ENCODE results near the gene DNPEP. TPM values are rescaled to one million over a fixed set of nuclear protein-coding genes. Genes with fewer than 3 reads are reported as not detected.
"Not testable (repeated sequence)": the region's sequence is repeated elsewhere in the genome, so short reads cannot be mapped to it uniquely, and the experiment has no call there.

The DNPEP gene
- total RNA-seq, 1 donor from 2014 or later = 69.9 TPM

DNA sequence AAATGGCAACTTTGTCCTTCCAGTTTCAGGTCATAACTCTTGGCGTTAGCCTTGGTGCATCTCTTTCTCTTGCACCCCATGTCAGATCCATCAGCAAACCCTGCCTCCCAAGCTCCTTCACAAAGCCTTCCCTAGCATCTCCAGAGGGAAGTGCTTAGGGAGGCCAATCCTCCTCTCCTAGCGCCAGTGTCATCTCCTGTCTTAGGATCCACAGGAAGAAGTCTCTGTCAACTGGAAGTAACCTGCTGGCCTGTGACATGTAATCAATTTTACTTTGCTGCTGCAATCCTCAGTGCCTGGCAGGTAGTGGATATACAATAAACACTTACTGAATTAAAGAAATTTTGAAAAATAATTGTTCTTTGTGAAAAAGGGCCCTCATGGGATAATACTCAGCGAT is 7.9 kb upstream of the DNPEP start:
- Histone ChIP-seq H3K27ac (no peak overlapping the region), H3K4me3 (no peak overlapping the region), H3K27me3 (no peaks in the 10 kb centered on the region), H3K9me3 (no peaks in the 10 kb centered on the region), H3K4me1 (peaks cover 7% of the 10 kb centered on the region), H3K36me3 (no peaks in the 10 kb centered on the region)
- no peak for DNase-seq
- no peak for ATAC-seq
- TF ChIP-seq, protein P1, sequence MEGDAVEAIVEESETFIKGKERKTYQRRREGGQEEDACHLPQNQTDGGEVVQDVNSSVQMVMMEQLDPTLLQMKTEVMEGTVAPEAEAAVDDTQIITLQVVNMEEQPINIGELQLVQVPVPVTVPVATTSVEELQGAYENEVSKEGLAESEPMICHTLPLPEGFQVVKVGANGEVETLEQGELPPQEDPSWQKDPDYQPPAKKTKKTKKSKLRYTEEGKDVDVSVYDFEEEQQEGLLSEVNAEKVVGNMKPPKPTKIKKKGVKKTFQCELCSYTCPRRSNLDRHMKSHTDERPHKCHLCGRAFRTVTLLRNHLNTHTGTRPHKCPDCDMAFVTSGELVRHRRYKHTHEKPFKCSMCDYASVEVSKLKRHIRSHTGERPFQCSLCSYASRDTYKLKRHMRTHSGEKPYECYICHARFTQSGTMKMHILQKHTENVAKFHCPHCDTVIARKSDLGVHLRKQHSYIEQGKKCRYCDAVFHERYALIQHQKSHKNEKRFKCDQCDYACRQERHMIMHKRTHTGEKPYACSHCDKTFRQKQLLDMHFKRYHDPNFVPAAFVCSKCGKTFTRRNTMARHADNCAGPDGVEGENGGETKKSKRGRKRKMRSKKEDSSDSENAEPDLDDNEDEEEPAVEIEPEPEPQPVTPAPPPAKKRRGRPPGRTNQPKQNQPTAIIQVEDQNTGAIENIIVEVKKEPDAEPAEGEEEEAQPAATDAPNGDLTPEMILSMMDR (IDR thresholded peaks at IDR 0.05) = no peak
- intact Hi-C loops (cut with DNase I) = no loop called here

DNA sequence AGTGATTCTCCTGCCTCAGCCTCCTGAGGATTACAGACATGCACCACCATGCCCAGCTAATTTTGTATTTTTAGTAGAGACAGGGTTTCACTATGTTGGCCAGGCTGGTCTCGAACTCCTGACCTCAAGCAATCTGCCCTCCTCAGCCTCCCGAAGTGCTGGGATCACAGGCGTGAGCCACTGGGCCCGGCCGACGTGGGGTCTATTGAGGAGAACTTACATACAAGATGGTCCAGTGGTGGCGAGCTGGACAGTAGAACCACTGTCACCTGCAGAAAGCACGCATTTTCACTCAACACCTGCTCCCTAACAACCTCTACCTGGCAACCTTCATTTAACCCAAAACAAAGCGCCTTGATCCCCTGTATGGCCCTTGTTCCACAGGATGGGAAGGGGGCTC is 7.3 kb upstream of the DNPEP start:
- intact Hi-C loops (cut with DNase I); H3K9me3 ChIP-seq; ATAC-seq; DNase-seq; H3K27me3 ChIP-seq; H3K27ac ChIP-seq; H3K4me3 ChIP-seq; H3K4me1 ChIP-seq; H3K36me3 ChIP-seq: not testable (repeated sequence)

DNA sequence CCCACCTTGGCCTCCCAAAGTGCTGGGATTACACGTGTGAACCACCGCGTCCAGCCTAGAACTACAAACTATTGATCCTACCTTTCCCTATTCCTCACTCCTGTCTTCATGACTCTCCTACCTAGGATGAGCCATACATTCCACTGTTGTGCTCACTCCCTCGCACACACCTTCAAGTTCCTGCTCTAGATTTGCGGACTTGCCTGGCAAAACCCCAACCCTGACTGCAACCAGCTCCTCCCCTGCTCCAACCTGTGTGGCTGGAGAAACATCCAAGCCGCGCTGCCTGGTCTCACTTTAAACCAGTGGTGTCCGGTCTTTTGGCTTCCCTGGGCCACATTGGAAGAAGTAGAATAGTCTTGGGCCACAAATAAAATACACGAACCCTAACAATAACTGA is 5.0 kb upstream of the DNPEP start:
- intact Hi-C loops (cut with DNase I) = no loop called here
- no peak for DNase-seq

DNA sequence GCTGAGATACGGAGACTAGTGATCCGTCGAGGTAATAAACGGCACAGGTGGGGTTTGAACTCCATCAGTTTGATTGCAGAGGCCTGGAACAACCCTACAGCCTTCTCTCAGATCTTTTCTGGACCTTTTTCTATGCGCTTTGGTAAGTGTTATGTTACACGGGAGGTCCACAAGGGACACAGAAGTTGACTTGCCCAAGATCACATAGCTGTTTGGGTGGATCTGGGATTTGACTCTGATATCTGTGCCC is 1.1 kb upstream of the DNPEP start:
- intact Hi-C loops (cut with DNase I) = no loop called here
- H3K4me1 ChIP-seq = peaks cover 20% of the 10 kb centered on the region
- no peaks in the 10 kb centered on the region for H3K9me3 ChIP-seq
- peak overlapping the region; percentile 61 for H3K27ac ChIP-seq
- peak overlapping the region; percentile 45 for H3K4me3 ChIP-seq
- no peak for DNase-seq
- no peak for ATAC-seq
- H3K27me3 ChIP-seq = no peaks in the 10 kb centered on the region
- TF ChIP-seq, protein P1 (IDR thresholded peaks at IDR 0.05) = no peak
- peaks cover 25% of the 10 kb centered on the region for H3K36me3 ChIP-seq

More for the DNA sequence above, 5.0 kb upstream of the DNPEP start:
- no peak overlapping the region for H3K27ac ChIP-seq
- no peaks in the 10 kb centered on the region for H3K9me3 ChIP-seq
- no peaks in the 10 kb centered on the region for H3K36me3 ChIP-seq
- no peak for ATAC-seq
- H3K4me3 ChIP-seq = no peak overlapping the region
- TF ChIP-seq, protein P1 (IDR thresholded peaks at IDR 0.05) = no peak
- no peaks in the 10 kb centered on the region for H3K4me1 ChIP-seq
- no peaks in the 10 kb centered on the region for H3K27me3 ChIP-seq

DNA sequence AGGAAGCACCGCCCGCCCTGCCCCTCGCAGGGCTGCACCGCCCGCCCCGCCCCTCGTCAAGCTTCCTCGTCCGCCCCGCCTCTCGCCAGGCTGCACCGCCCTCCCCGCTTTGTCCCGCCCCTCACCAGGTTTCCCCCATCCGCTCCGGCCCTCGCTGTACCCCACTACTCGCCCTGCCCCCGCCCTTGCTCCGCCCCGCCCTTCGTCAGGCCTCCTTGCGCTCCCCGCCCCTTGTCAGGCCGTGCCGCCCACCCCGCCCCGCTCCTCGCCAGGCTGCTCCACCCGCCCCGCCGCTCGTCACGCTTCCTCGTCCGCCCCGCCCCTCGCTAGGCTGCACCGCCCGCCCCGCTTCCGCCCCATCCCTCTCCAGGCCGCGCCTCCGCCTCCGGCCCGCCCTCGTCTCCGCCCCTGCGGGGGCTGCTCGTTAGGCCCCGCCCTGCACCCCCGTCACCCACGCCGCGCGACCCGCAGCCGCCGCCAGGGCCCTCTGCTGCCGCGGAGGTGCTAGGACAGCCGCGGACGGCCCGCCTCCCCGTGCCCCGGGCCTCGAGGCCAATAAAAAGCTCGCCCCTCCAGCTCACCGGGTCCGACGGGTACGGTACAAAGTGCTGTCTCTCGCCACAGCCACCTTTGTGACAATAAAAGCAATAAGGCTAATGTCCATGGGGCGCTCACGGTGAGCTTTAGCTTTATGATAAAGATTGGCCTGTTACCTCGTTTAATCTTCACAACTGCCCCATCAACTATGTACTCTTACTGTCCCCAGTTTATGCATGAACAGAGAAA is 602 bp upstream of the DNPEP start:
- intact Hi-C loops (cut with DNase I) = no loop called here
- Histone ChIP-seq H3K27ac (peak overlapping the region; percentile 61), H3K9me3 (no peaks in the 10 kb centered on the region), H3K36me3 (peaks cover 30% of the 10 kb centered on the region), H3K27me3 (no peaks in the 10 kb centered on the region), H3K4me1 (peaks cover 20% of the 10 kb centered on the region), H3K4me3 (peak overlapping the region; percentile 45)
- DNase-seq (peak; percentile 99), ATAC-seq (peak; percentile 90)
- TF ChIP-seq, protein P1 (IDR thresholded peaks at IDR 0.05) = peak; percentile 72

DNA sequence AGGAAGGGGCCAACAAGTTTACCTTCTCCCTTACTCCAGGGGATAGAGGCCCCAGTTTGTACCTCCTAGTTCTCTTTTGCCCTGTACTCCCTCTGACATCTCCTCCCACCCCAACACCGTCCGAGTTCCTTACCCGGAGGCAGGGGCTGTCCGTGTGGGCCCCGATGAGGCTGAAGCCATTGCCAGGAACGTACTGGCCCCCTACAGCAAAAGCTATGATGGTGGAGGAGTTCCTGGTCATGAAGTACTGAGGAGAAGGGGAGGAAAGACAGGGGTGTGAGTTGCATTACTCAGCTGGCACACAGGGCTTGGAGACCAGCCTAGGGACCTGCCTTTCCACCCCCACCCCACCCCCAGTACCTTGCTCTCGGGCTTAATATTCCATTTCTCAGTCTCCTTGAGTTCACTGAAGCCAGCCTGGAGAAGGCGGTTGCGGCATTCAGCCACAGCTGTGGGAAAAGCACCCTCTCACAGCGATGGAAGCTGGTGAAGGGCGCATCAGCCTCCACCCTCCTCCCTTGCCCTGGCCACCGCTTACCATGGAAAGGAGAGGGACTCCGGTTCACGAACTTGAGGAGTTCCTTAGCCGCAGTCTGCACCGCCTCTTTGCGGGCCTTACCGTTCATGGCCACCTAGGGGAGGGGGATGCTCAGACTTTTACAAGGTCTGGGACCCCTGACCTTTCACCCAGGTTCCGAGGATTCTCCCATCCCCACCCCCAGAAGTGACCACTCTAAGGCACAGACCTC is 1.0 kb downstream of the DNPEP start:
- Histone ChIP-seq H3K9me3 (no peaks in the 10 kb centered on the region), H3K36me3 (peaks cover 45% of the 10 kb centered on the region), H3K4me3 (peak overlapping the region; percentile 90), H3K4me1 (peaks cover 20% of the 10 kb centered on the region), H3K27me3 (no peaks in the 10 kb centered on the region), H3K27ac (peak overlapping the region; percentile 96)
- DNase-seq = no peak
- intact Hi-C loops (cut with DNase I) = no loop called here
- ATAC-seq = no peak
- TF ChIP-seq, protein P1 (IDR thresholded peaks at IDR 0.05) = no peak

All from upper lobe of right lung (tissue), 1 donor.